Liver (tissue), 9 donors: ENCODE measurements around the gene DTX3L. TPM values are rescaled to one million over a fixed set of nuclear protein-coding genes. Genes with fewer than 3 reads are reported as not detected.

Experiments used
- DNase-seq: peaks from one replicate; pipeline ENCODE4 v3.0.0-alpha.2; 2017; ENCODE audit warnings: low spot score
- H3K27ac ChIP-seq, 2 donors: one replicate each; pipeline ENCODE4 v1.7.0; 2013; ENCODE audit warnings: inconsistent platforms in 2 of 2, low read length in 2 of 2, control low read depth in 1 of 2, low read depth in 1 of 2, mild to moderate bottlenecking in 1 of 2
- H3K27me3 ChIP-seq, 4 donors: one replicate each; pipeline versions ENCODE4 v1.6.1 to v1.7.0; 2013; ENCODE audit warnings: low read length in 3 of 4, inconsistent platforms in 1 of 4, mild to moderate bottlenecking in 1 of 4, moderate library complexity in 1 of 4; ENCODE audit not compliant: control insufficient read depth in 4 of 4, insufficient read depth in 4 of 4
- H3K36me3 ChIP-seq, 4 donors: one replicate each; pipeline versions ENCODE4 v1.6.1 to v1.7.0; 2013; ENCODE audit warnings: low read length in 3 of 4, mild to moderate bottlenecking in 3 of 4, low read depth in 1 of 4, moderate library complexity in 1 of 4; ENCODE audit not compliant: control insufficient read depth in 4 of 4, insufficient read depth in 3 of 4
- H3K4me1 ChIP-seq, 4 donors: one replicate each; pipeline versions ENCODE4 v1.6.1 to v1.7.0; 2013; ENCODE audit warnings: low read length in 3 of 4, mild to moderate bottlenecking in 3 of 4, moderate library complexity in 1 of 4; ENCODE audit not compliant: control insufficient read depth in 4 of 4, insufficient read depth in 4 of 4
- H3K4me3 ChIP-seq, 3 donors: one replicate each; pipeline versions ENCODE4 v1.6.1 to v1.7.0; 2013; ENCODE audit warnings: low read length in 3 of 3, control low read depth in 1 of 3, low read depth in 1 of 3, mild to moderate bottlenecking in 1 of 3
- H3K9ac ChIP-seq, 2 donors: one replicate each; pipeline ENCODE4 v1.7.0; 2013; ENCODE audit warnings: low read length in 2 of 2, mild to moderate bottlenecking in 2 of 2, moderate library complexity in 2 of 2, control low read depth in 1 of 2, low read depth in 1 of 2
- H3K9me3 ChIP-seq, 4 donors: one replicate each; pipeline versions ENCODE4 v1.6.1 to v1.7.0; 2013; ENCODE audit warnings: low read length in 3 of 4; ENCODE audit not compliant: control insufficient read depth in 4 of 4
- EGR1 ChIP-seq, 2 donors: IDR thresholded peaks; 2 replicates each; pipeline ENCODE4 v1.6.1; 2016 to 2018; ENCODE audit warnings: antibody characterized with exemption in 2 of 2, low read depth in 2 of 2
- FOXA1 ChIP-seq: IDR thresholded peaks from 2 replicates; pipeline ENCODE4 v1.6.1; 2016; ENCODE audit warnings: antibody characterized with exemption
- FOXA2 ChIP-seq: IDR thresholded peaks from 2 replicates; pipeline ENCODE4 v1.6.1; 2016; ENCODE audit warnings: antibody characterized with exemption
- GABPA ChIP-seq, 2 donors: IDR thresholded peaks in 1 of 2; conservative IDR thresholded peaks in 1 of 2; 2 replicates each; pipeline ENCODE4 v1.6.1; 2016; ENCODE audit warnings: antibody characterized with exemption in 2 of 2, mild to moderate bottlenecking in 1 of 2, moderate library complexity in 1 of 2
- HNF4A ChIP-seq, 2 donors: conservative IDR thresholded peaks; 2 replicates each; pipeline ENCODE4 v1.6.1; 2016; ENCODE audit warnings: antibody characterized with exemption in 2 of 2, mild to moderate bottlenecking in 2 of 2
- HNF4G ChIP-seq: IDR thresholded peaks from 2 replicates; pipeline ENCODE4 v1.6.1; 2016; ENCODE audit warnings: antibody characterized with exemption
- JUND ChIP-seq, 2 donors: IDR thresholded peaks; 2 replicates each; pipeline ENCODE4 v1.6.1; 2016; ENCODE audit warnings: antibody characterized with exemption in 2 of 2
- NR2F2 ChIP-seq: IDR thresholded peaks from 2 replicates; pipeline ENCODE4 v1.6.1; 2016; ENCODE audit warnings: antibody characterized with exemption
- RAD21 ChIP-seq, 2 donors: IDR thresholded peaks; 2 replicates each; pipeline ENCODE4 v1.6.1; 2016; ENCODE audit warnings: antibody characterized with exemption in 2 of 2, mild to moderate bottlenecking in 2 of 2
- RXRA ChIP-seq, 2 donors: IDR thresholded peaks; 2 replicates each; pipeline ENCODE4 v1.6.1; 2017 to 2018; ENCODE audit warnings: antibody characterized with exemption in 2 of 2, mild to moderate bottlenecking in 1 of 2
- SP1 ChIP-seq: IDR thresholded peaks from 2 replicates; pipeline ENCODE4 v1.6.1; 2018; ENCODE audit warnings: antibody characterized with exemption, mild to moderate bottlenecking
- YY1 ChIP-seq: IDR thresholded peaks from 2 replicates; pipeline ENCODE4 v1.6.1; 2016; ENCODE audit warnings: antibody characterized with exemption, mild to moderate bottlenecking
- ZBTB33 ChIP-seq: IDR thresholded peaks from 2 replicates; pipeline ENCODE4 v1.6.1; 2016; ENCODE audit warnings: antibody characterized with exemption
- WGBS: extraction: QIAGEN DNeasy Blood & Tissue Kit; methylation state at CpG from one replicate; pipeline ENCODE4 v1.1.7; 2013; 5-methylcytosine and 5-hydroxymethylcytosine counted together
- polyA plus RNA-seq, 2 donors: library from polyadenylated mRNA; stranded (reverse) in 1 of 2; unstranded in 1 of 2; fragments of 200-250 nt in 1 of 2; fragments of >200 nt in 1 of 2; fragmentation: Nextera tagmentation in 1 of 2; extraction: Ambion mirVana in 1 of 2; gene quantifications; one replicate each; pipeline versions ENCODE4 v1.2.1 to v1.2.3, GENCODE V29; 2013 to 2015
- total RNA-seq, 2 donors: library from RNA; depleted of rRNA; stranded (reverse); fragments of >200 nt; gene quantifications; one replicate each; pipeline ENCODE4 v1.2.3, GENCODE V29; 2014
- TF ChIP-seq, protein P1 (sequence below): IDR thresholded peaks from 2 replicates; pipeline ENCODE4 v1.6.1; 2016; ENCODE audit warnings: antibody characterized with exemption
- TF ChIP-seq, protein P2 (sequence below): IDR thresholded peaks from 2 replicates; pipeline ENCODE4 v1.6.1; 2016; ENCODE audit warnings: antibody characterized with exemption
- TF ChIP-seq, protein P3 (sequence below): fragments of 150-350 bp; IDR thresholded peaks from 2 replicates; pipeline ENCODE4 v1.5.1; 2017; ENCODE audit warnings: improper control_type of control experiment, low read depth, low read length; ENCODE audit not compliant: missing input control
- donor health status: healthy.
- donor health status: healthy.
- donor health status: healthy.
- donor health status: healthy.
- donor health status: healthy.

Gene DTX3L
- total and polyA plus RNA-seq, 4 donors = 16.9 to 44.5 (median 23.5) TPM

DNA sequence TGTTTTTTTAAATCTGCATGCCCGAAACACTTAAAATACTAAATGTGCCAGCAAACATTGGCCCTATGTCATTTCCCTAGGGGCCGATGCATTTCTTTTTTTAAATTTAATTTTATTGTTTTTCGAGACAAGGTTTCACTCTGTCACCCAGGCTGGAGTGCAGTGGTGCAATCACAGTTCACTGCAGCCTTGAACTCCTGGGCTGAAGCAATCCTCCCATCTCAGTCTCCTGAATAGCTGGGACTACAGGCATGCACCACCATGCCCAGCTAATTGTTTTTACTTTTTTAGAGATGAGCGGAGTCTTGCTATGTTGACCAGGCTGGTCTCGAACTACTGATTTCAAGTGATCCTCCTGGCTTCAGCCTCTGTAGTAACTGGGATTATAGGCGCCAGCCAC lies 5.5 kb upstream of the DTX3L start:
- Histone ChIP-seq H3K9ac (no peak overlapping the region), H3K27ac (no peak overlapping the region), H3K9me3 (no peaks in the 10 kb centered on the region), H3K36me3 (peaks cover 10 to 39% (median 34%) of the 10 kb centered on the region in 4 donors), H3K4me3 (no peak overlapping the region), H3K4me1 (peaks cover 0 to 46% (median 13%) of the 10 kb centered on the region in 4 donors), H3K27me3 (no peaks in the 10 kb centered on the region)
- 74% methylated on average over 6 of the region's 6 CpGs for WGBS
- DNase-seq = no peak
- TF ChIP-seq, protein P1, sequence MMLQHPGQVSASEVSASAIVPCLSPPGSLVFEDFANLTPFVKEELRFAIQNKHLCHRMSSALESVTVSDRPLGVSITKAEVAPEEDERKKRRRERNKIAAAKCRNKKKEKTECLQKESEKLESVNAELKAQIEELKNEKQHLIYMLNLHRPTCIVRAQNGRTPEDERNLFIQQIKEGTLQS = no peak
- TF ChIP-seq FOXA2 = no peak
- TF ChIP-seq HNF4G = no peak
- peak in 1 of 2 donors; percentile 41 for TF ChIP-seq RAD21 (IDR thresholded peaks at IDR 0.05)
- TF ChIP-seq FOXA1 = no peak
- no peak for TF ChIP-seq EGR1 (IDR thresholded peaks at IDR 0.05; ENCODE audit: low read depth in 2 of 2)
- TF ChIP-seq HNF4A (conservative IDR thresholded peaks at IDR 0.05) = peak; percentile 36 to 58
- TF ChIP-seq, protein P2, sequence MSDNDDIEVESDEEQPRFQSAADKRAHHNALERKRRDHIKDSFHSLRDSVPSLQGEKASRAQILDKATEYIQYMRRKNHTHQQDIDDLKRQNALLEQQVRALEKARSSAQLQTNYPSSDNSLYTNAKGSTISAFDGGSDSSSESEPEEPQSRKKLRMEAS = no peak
- TF ChIP-seq, protein P3, sequence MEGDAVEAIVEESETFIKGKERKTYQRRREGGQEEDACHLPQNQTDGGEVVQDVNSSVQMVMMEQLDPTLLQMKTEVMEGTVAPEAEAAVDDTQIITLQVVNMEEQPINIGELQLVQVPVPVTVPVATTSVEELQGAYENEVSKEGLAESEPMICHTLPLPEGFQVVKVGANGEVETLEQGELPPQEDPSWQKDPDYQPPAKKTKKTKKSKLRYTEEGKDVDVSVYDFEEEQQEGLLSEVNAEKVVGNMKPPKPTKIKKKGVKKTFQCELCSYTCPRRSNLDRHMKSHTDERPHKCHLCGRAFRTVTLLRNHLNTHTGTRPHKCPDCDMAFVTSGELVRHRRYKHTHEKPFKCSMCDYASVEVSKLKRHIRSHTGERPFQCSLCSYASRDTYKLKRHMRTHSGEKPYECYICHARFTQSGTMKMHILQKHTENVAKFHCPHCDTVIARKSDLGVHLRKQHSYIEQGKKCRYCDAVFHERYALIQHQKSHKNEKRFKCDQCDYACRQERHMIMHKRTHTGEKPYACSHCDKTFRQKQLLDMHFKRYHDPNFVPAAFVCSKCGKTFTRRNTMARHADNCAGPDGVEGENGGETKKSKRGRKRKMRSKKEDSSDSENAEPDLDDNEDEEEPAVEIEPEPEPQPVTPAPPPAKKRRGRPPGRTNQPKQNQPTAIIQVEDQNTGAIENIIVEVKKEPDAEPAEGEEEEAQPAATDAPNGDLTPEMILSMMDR = no peak
- no peak for TF ChIP-seq NR2F2
- TF ChIP-seq JUND (IDR thresholded peaks at IDR 0.05) = no peak
- no peak for TF ChIP-seq SP1
- TF ChIP-seq ZBTB33 = no peak
- TF ChIP-seq RXRA (IDR thresholded peaks at IDR 0.05) = peak; percentile 63 to 75

- peaks cover 0 to 41% (median 9%) of the 10 kb centered on the region in 4 donors for H3K4me1 ChIP-seq
- TF ChIP-seq, protein P2 = no peak
These were observed 4.2 kb upstream of the DTX3L start for GRCh38 chr3:122559906-122560305.

DNA sequence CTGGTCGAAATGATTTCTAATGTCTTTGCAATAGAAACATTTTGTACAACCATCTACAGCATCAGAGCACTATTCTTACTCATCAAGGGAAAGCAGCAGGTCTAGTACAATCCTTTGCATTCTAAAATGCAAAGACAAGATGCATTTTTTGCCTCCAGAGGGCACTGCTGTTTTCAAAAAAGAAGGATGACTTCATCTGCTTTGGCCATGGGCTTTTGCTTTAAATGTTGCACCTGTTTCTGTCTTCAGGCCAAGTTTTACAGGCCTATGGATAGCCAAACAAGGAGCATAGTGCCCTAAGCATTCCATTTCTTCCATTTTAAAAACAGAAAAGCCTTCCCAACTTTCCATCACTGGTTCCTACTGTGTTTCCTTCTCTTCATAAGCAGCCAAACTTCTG lies 3.5 kb upstream of the DTX3L start:
- DNase-seq = peak; percentile 49
- Histone ChIP-seq H3K36me3 (peaks cover 8 to 28% (median 24%) of the 10 kb centered on the region in 4 donors), H3K27me3 (no peaks in the 10 kb centered on the region), H3K9me3 (no peaks in the 10 kb centered on the region), H3K4me3 (no peak overlapping the region), H3K9ac (no peak overlapping the region), H3K4me1 (peaks cover 3 to 44% (median 10%) of the 10 kb centered on the region in 4 donors), H3K27ac (peak overlapping the region in 1 of 2 donors; percentile 44)
- TF ChIP-seq RAD21 (IDR thresholded peaks at IDR 0.05) (peak; percentile 87 to 89), HNF4A (conservative IDR thresholded peaks at IDR 0.05) (no peak), RXRA (IDR thresholded peaks at IDR 0.05) (no peak), GABPA (IDR thresholded peaks at IDR 0.05 in 1 of 2, conservative IDR thresholded peaks at IDR 0.05 in 1 of 2) (no peak), JUND (IDR thresholded peaks at IDR 0.05) (peak; percentile 56 to 65), YY1 (peak; percentile 58)
- TF ChIP-seq, protein P1 = peak; percentile 22
- TF ChIP-seq, protein P2 = peak; percentile 59
- TF ChIP-seq, protein P3 = peak; percentile 67
- WGBS = 91% methylated on average over 1 of the region's 1 CpG

More at GRCh38 chr3:122559906-122560305, 4.2 kb upstream of the DTX3L start:
- Histone ChIP-seq H3K9ac (no peak overlapping the region), H3K27me3 (no peaks in the 10 kb centered on the region), H3K27ac (no peak overlapping the region), H3K9me3 (no peaks in the 10 kb centered on the region), H3K4me3 (no peak overlapping the region), H3K36me3 (peaks cover 8 to 36% (median 32%) of the 10 kb centered on the region in 4 donors)
- no peak for DNase-seq
- WGBS = 88% methylated on average over 3 of the region's 3 CpGs
